Left lung (tissue), 10 donors: ENCODE data around the gene EPHB1. TPM values are rescaled to one million over a fixed set of nuclear protein-coding genes. Genes with fewer than 3 reads are reported as not detected.

Experiments used
- ATAC-seq: fragments of 200-7000 bp; cut with Tn5 transposase; one replicate; pipeline ENCODE4 v1.9.1; 2020; ENCODE audit warnings: moderate library complexity
- DNase-seq, 4 donors: peaks; one replicate each; pipeline ENCODE4 v3.0.0-alpha.2; 2013 to 2020
- H3K27ac ChIP-seq, 2 donors: fragments of 200-600 bp; sonication (generic) in 1 of 2; one replicate each; pipeline versions ENCODE4 v1.5.0 to v1.8.0; 2020 to 2021
- H3K27me3 ChIP-seq, 2 donors: fragments of 200-600 bp; sonication (generic) in 1 of 2; one replicate each; pipeline versions ENCODE4 v1.5.0 to v1.8.0; 2020 to 2021
- H3K36me3 ChIP-seq, 2 donors: fragments of 200-600 bp; sonication (generic) in 1 of 2; one replicate each; pipeline versions ENCODE4 v1.5.0 to v1.8.0; 2020 to 2021
- H3K4me1 ChIP-seq, 2 donors: fragments of 200-600 bp; one replicate each; pipeline ENCODE4 v1.8.0; 2021
- H3K4me3 ChIP-seq, 2 donors: fragments of 200-600 bp; sonication (generic) in 1 of 2; one replicate each; pipeline versions ENCODE4 v1.5.0 to v1.8.0; 2020 to 2021; ENCODE audit warnings: mild to moderate bottlenecking in 1 of 2
- H3K9me3 ChIP-seq, 2 donors: fragments of 200-600 bp; sonication (generic) in 1 of 2; one replicate each; pipeline versions ENCODE4 v1.5.0 to v1.8.0; 2020 to 2021
- intact Hi-C, 2 donors: fragments of 100-400 bp; cut with DNase I; formaldehyde crosslinking; loops; one replicate each; pipeline versions ENCODE4 v1.11.2 to v1.14.2; 2022
- polyA plus RNA-seq, 6 donors: library from polyadenylated mRNA; unstranded; fragments of 120-200 nt; gene quantifications; one replicate each; pipeline ENCODE4 v1.2.1, GENCODE V29; 2013; ENCODE audit not compliant: insufficient read length in 6 of 6
- total RNA-seq, 2 donors: library from RNA; stranded (reverse); fragmentation: NEBNext Ultra II Directional; extraction: Animal tissue kit (Norgen Biotek cat#: 25700); gene quantifications; one replicate each; pipeline ENCODE4 v1.2.1, GENCODE V29; 2021
- TF ChIP-seq, protein P1 (sequence below), 2 donors: fragments of 200-600 bp; sonication (generic) in 1 of 2; IDR thresholded peaks; one replicate each; pipeline versions ENCODE4 v1.5.0 to v1.8.0; 2021; ENCODE audit warnings: antibody characterized with exemption in 2 of 2
- donor health status: DM: no; HTN: yes; CAD: no.
- donor health status: DM: no; HTN: no; CAD: no.

Gene EPHB1
- total and polyA plus RNA-seq, 8 donors = 1.1 to 4.3 (median 2.7) TPM

DNA sequence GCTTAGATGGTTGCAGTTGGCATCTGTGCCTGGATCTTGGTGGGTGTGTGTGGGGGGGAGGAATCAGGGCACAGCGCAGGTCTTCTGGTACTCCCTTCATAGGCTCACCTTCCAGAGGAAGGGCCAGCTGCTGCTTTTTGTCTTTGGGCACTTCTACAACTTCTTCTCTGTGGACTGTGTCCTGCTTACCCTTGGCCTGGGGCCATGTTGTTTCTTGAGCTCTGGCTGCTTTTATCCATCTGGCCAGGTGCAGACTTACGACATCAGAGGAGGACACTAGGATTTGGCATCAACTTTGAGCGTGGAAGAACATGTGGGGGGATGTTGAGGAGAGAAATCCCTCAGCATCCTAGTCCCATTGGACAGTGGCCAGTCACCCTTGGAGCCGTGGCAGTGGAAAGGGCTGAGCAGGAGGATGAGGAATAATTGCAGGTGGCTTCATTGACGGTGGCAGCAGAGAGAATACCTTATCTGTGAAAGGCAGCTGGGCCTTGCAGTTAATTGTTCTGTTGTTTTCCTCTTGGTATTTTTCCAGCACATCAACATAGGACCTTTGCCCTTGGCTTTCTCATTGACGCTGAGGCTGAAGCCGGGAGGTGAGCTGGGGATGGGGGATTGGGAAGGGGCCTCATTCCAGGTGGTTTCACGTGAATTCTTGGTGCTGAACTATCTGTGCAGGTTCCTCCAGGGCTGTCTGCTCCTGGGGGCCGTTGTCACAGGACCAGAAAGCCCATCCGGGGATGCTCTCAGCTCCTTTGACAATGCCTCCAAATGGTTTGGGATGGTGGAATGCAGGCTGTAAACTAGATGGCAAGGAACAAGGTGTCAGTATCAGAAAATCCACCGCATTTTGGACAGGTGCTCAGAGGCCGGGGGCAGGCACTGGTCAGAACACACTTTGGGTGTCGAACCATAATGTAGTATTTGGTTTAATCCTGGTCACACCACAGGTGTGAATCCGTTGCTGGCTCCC lies 9.7 kb downstream of the EPHB1 start:
- Histone ChIP-seq H3K36me3 (no peaks in the 10 kb centered on the region), H3K4me1 (no peaks in the 10 kb centered on the region), H3K27me3 (peaks cover 0 to 12% of the 10 kb centered on the region in 2 donors), H3K4me3 (no peak overlapping the region), H3K9me3 (no peaks in the 10 kb centered on the region), H3K27ac (no peak overlapping the region)
- intact Hi-C loops = no loop called here
- TF ChIP-seq, protein P1, sequence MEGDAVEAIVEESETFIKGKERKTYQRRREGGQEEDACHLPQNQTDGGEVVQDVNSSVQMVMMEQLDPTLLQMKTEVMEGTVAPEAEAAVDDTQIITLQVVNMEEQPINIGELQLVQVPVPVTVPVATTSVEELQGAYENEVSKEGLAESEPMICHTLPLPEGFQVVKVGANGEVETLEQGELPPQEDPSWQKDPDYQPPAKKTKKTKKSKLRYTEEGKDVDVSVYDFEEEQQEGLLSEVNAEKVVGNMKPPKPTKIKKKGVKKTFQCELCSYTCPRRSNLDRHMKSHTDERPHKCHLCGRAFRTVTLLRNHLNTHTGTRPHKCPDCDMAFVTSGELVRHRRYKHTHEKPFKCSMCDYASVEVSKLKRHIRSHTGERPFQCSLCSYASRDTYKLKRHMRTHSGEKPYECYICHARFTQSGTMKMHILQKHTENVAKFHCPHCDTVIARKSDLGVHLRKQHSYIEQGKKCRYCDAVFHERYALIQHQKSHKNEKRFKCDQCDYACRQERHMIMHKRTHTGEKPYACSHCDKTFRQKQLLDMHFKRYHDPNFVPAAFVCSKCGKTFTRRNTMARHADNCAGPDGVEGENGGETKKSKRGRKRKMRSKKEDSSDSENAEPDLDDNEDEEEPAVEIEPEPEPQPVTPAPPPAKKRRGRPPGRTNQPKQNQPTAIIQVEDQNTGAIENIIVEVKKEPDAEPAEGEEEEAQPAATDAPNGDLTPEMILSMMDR (IDR thresholded peaks at IDR 0.05) = no peak
- DNase-seq (no peak), ATAC-seq (no peak)

DNA sequence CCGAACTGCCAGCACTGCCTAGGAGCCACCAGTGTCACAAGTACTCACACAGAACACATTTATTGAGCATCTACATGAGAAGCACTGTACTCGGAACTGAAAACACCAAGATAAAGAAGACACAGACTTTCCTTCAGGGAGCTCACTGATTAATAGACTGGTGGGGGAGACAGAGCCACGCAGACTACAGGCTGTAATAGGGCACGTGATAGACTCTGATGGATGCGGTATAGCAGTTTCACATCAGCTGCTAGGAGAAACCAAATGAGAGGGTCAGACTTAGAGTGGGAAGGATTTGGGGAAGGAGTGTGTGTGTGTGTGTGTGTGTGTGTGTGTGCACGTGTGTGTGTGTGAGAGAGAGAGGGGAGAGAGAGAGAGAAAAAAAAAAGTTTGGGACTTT lies 12.1 kb downstream of the EPHB1 start:
- ATAC-seq (no peak), DNase-seq (no peak)
- H3K27ac ChIP-seq = no peak overlapping the region
- no peak overlapping the region for H3K4me3 ChIP-seq
- H3K27me3 ChIP-seq = peaks cover 0 to 6% of the 10 kb centered on the region in 2 donors
- no peaks in the 10 kb centered on the region for H3K36me3 ChIP-seq
- intact Hi-C loops = no loop called here
- H3K4me1 ChIP-seq = no peaks in the 10 kb centered on the region
- no peaks in the 10 kb centered on the region for H3K9me3 ChIP-seq
- TF ChIP-seq, protein P1 (IDR thresholded peaks at IDR 0.05) = no peak

DNA sequence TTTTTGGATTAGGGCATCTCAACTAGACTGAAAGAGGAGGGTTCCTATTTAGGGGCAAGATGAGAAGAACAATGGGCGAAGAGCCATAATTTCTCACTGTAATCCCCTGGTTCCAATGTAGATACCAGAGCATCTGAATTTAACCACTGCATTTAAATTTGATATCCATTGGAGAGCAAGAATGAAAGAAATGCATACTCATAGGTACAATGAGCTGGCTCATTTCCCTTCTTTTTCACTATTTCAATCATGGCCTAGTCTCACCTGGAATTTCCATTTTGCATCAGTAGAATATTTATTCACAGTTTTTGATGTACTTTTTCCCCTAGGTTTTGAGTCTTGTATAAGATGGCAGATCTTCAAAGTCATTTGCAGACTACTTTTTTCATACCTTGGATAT lies 13.8 kb downstream of the EPHB1 start:
- Histone ChIP-seq H3K9me3 (no peaks in the 10 kb centered on the region), H3K27me3 (peaks cover 0 to 6% of the 10 kb centered on the region in 2 donors), H3K4me3 (no peak overlapping the region), H3K36me3 (no peaks in the 10 kb centered on the region), H3K27ac (no peak overlapping the region), H3K4me1 (no peaks in the 10 kb centered on the region)
- no peak for ATAC-seq
- intact Hi-C loops = no loop called here
- DNase-seq = no peak
- TF ChIP-seq, protein P1 (IDR thresholded peaks at IDR 0.05) = no peak

DNA sequence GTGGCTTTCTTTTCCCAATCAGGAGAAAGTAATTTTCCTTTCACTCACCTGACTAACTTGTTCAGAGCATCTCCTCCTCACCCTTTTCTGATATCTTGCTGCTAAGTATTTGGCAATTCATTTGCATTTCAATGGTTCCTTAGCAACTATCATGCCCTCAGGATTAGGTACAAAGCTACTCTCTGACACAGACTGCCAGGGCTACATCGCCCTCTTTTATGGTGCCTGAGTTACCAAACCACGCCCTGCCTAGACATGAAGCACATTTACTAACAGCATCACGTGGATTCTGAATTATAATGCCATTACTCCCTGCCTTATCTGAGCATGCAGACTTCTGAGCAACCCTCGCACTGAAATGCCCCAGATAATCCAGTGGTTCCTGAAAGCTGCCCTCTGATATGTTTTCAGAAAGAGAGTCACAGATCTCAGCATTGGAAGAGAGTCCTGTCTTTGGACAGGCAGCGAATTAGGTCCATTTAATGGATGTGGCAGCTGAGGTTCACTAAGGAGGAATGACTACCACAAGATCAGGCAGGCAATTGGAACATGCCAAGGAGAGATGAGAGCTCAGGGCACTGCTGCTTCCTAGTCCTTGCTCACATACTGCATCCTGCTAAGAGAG lies 14.5 kb downstream of the EPHB1 start:
- intact Hi-C loops = no loop called here
- Histone ChIP-seq H3K9me3 (no peaks in the 10 kb centered on the region), H3K27ac (no peak overlapping the region), H3K4me3 (no peak overlapping the region), H3K4me1 (no peaks in the 10 kb centered on the region), H3K36me3 (no peaks in the 10 kb centered on the region), H3K27me3 (peaks cover 0 to 4% of the 10 kb centered on the region in 2 donors)
- TF ChIP-seq, protein P1 (IDR thresholded peaks at IDR 0.05) = no peak
- DNase-seq (no peak), ATAC-seq (no peak)

DNA sequence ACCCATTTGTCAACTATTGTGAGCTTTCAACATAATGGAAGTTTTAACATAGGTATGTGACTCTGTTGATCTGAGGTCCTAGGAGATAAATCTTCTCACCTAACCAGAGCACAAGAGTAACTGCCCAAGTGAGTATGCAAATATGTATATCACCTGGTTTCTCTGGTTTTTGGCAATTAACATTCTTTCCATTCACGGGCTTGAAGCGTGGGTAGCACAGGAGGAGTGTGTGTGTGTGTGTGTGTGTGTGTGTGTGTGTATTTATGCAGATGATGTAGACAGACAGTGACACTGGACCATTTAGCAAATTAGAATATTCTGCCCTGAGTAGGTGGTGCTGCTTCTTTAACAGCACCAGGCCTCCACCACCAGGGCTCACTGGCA lies 15.0 kb downstream of the EPHB1 start:
- H3K27me3 ChIP-seq = no peaks in the 10 kb centered on the region
- no peak for DNase-seq
- no peak overlapping the region for H3K27ac ChIP-seq
- H3K36me3 ChIP-seq = no peaks in the 10 kb centered on the region
- intact Hi-C loops = no loop called here
- ATAC-seq = no peak
- H3K4me3 ChIP-seq = no peak overlapping the region
- no peaks in the 10 kb centered on the region for H3K9me3 ChIP-seq
- H3K4me1 ChIP-seq = no peaks in the 10 kb centered on the region
- TF ChIP-seq, protein P1 (IDR thresholded peaks at IDR 0.05) = no peak
